Hematopoietic multipotent progenitor cell treated with erythropoietin and hydrocortisone succinate and interleukin-3 and kit ligand, for 15 days (in vitro differentiated cells): ENCODE results near the gene PTPRT.

Source experiments
- DNase-seq: peaks from one replicate; pipeline ENCODE4 v3.0.0-alpha.2; 2015; ENCODE audit warnings: low spot score

Gene PTPRT

DNA sequence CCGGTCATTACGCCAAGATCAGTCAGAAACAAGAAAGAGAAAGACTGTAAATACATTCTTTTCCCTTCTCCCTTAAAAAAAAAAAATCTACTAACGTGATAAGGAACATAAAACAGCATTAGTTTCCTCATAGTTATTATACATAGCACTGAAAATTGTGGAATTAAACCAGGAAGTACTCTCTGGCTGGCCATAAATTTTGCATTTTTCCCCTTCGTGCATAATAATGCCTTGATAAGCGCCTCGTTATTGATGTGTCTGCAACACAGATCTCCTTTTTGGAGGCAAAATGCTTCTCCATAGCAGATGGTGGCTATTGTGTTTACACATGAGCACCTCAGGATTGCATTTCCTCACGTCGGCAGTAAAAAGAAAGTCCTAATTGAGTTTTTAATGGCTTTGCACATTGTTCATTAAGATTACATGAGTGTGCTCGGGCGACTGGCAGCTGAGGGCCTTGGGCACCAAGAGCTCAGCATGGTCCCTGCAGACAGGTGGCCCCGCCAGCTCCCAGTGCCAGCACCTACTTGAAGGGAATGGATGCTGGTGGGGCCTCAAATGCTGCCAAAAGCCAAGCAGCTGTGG is 394.5 kb downstream of the PTPRT start:
- DNase-seq: no peak

DNA sequence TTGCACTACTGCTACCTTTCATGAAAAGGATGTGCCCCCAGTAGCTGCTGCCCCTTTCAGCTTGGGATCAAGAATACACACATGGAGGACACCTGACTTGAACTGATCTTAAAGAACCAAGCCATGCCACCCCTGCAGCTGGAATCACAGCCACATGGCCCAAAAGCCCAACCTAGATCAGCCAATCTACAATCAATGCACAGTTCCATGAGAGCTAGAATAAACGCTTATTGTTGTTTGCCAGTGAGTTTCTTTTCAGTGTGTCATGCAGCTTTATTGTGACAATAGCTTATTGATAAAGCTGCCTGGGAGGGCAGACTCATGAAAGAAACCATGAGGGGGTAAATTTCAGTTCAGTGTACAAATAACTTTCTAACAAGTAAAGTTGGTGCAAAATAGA is 397.7 kb downstream of the PTPRT start:
- DNase-seq: no peak

- no peak for DNase-seq
Observed at GRCh38 chr20:42790111-42790510, 399.6 kb downstream of the PTPRT start.

GRCh38 chr20:42788707-42789106 is 401.0 kb downstream of the PTPRT start:
- DNase-seq: no peak

- no peak for DNase-seq
Observed at GRCh38 chr20:42785041-42785440, 404.7 kb downstream of the PTPRT start.

DNA sequence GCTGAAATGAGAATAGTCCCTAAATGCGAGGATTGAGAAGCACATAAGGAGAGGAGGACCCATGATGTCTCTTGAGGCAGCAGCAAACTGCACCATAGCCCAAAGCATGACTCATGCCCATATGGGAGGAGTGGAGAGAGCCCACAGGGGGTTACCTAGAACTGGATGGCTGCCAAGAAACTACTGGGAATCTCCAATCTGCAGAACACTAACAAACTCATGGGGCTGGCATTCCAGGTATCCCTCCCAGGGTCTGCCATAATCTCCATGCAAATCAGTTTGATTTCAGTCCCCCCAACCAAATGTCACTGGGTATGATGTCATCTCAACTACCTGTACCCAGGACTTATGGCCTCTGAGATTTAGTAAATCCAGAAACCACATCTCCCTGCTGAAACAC is 410.5 kb downstream of the PTPRT start:
- DNase-seq: no peak

- no peak for DNase-seq
Observed at GRCh38 chr20:42775866-42776265, 413.8 kb downstream of the PTPRT start.

- DNase-seq: no peak
Observed at GRCh38 chr20:42775037-42775436, 414.7 kb downstream of the PTPRT start.

- DNase-seq: no peak
Observed at GRCh38 chr20:42763015-42763414, 426.7 kb downstream of the PTPRT start.

DNA sequence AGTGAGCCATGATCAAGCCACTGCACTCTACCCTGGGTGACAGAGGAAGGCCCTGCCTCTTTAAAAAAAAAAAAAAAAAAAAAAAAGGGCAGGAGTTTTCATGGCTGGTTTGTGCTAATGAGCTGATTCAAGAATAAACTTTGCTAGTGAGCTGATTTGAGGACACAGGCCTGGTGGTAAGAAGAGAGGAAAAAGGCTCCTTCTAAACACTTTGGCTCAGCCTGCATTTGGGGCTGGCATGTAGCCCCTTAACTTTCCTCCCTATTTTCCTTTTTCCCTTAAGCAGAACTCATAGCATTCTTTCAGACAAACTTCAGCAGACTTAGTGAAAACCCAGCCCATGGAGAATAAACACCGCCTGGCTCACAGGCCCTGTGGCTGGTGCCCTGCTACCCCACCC is 432.7 kb downstream of the PTPRT start:
- no peak for DNase-seq

- no peak for DNase-seq
Observed at GRCh38 chr20:42754706-42755105, 435.0 kb downstream of the PTPRT start.

DNA sequence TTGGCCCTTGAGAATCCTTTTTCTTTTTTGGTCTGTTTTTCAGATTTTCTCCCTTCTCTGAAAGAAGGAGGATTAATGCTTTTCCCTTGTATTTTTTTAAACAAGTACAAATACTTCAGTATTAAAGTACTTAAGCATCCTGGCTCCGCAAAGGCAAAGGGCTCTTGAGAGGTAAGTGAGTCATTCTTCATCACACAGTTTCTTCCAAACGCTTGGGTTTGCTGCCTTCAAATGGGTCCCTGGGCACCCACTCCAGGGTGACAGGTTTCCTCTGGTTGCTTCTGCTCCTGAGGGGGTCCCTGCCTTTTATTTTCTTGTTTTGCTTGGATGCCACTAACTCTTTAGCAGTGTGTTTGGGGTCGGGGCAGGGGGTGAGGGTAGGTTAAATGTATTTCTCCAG is 437.1 kb downstream of the PTPRT start:
- DNase-seq: no peak

GRCh38 chr20:42749556-42749955 is 440.1 kb downstream of the PTPRT start:
- DNase-seq: no peak

GRCh38 chr20:42747765-42748411 is 441.8 kb downstream of the PTPRT start:
- DNase-seq: no peak

- DNase-seq: no peak
Observed at GRCh38 chr20:42744756-42745465, 444.8 kb downstream of the PTPRT start.

DNA sequence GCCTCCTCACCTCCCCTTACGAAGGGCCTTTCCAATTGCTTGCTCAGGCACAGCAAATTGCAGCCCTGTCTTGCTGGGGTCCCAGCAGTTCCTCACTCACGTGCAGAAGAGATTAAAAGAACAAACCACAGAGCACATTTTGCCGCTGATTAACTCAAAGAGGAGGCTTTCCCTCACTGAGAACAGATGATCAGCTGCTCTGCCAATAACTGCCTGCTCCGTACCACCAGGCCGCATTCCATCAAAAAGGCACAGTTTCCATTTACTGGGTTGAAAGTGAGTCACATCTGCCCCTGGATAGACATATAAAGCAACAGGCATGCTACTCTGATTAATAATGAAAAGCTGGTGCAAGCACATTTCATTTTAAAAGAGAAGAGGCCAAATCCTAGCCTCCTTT is 446.8 kb downstream of the PTPRT start:
- no peak for DNase-seq

DNA sequence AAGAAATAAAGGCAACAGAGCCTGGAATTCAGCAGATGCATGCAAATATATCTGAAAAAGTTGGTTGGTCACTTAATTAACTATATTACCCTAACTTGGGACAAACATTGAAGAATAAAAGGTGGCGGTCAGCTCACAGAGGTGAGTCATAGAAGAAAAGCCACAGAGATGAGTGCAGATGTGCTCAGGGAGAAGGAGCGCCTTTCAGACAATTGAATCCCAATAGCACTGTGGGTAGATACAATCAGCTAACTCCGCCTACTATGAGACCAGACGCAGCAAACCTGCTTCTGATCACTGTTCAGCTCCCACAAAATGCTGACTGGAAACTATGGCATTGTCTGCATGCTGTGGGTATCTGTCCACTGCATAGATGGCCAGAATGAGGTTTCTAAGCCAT is 447.8 kb downstream of the PTPRT start:
- no peak for DNase-seq

DNA sequence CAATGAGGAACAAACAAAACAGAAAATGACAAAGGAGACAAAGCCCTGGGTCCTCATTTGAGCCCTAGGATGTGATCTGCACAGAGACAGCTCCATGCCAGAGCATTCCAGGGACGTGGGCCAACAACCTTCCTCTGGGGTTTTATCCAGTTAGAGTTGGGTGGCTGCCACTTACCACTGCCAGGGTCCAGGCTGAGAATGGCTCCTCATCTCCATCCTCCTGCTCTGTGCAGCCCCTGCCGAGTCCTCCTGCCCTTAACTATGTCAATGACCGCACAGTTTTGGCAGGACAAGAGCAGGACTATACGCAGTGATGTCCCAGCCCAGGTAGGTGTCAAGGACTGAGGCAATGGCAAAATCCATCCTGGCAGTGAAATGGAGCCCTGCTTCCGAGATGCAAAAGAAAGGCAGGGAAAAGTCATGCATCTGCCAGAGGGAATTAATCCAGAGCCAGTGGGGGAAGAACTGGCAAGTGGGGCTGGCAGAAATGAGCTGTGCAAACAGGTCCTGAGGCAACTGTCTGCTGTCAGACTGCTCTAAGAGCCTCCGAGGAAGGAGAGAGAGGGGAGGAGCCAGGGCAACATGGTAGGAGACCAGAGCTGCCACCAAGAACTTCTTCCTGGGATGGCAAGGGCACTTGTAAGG is 449.4 kb downstream of the PTPRT start:
- DNase-seq: no peak

DNA sequence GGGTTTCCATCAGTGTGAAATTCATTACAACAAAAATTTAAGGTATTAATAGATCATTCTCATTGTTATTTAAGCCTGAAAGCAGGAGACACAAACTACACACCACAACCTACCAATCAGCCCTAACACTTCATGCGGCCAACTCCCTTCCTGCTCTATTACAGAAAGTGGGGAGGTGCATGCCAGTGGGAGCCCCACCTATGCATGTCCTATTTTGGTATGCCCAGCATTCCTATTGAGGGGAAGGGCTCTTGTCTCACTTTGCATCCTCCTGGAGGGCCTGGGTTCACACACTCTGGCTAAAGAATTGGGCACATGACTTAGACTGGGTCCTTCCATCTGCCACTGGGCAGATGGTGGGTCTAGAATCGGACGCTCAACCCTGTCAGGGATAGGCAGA is 450.0 kb downstream of the PTPRT start:
- no peak for DNase-seq

- no peak for DNase-seq
Observed at GRCh38 chr20:42735539-42735938, 454.2 kb downstream of the PTPRT start.

DNA sequence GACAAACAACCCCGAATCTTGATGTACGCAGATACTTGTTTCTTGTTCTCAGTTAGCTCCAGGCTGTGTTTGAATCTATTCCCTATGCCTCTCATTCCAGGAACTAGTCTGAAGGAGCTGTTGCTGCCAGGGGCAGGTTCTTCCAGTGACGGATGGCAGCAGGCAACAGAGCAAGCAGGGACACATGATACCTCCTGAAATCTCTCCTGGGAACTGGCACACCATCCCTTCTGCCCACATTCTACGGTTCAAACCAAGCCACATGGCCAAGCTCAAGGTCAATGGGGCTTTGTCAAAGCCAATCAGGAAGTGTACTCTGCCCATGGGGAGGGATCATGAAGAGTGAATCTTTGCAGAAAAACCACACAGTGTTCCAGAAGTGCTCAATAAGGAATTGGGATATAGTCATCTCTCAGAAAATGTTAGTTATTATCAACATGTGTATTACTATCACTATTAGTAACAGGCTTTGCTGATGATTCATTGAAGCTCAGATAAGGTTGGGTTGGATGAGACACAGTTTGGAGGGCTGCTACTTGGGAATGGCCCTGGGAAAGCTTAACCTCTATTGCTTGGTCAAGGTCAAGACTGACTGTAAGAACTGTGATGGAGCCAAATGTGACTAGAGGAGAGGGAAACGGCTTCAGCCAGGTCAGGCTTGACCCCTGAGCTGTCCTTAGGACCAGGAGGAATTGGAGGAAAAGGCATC is 454.9 kb downstream of the PTPRT start:
- no peak for DNase-seq

DNA sequence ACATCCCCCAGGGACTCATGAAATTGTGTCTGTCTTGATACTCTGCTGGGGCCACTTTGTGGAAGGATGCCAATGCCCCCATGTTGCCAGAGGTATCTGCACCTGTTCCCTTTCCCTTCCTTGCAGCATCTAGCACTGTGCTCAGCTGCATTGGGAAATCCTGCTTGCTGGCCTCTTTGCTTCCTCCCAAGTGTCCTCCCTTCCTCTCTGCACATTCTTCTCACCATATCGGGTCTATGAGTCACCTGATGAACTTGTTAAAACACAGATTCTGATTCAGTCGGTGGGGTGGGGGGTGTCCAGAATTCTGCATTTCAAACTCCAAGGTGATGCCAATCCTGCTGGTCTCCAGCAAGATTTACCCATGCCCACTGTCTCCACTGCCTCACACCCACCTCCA is 467.8 kb downstream of the PTPRT start:
- DNase-seq: no peak
